ENCODE results near the gene CTNND1.

GRCh38 chr11:57785072-57785471, 23.5 kb downstream of the CTNND1 start:
- no peak for TF ChIP-seq POLR2AphosphoS5 (IDR thresholded peaks at IDR 0.05)
- TF ChIP-seq CTCF (IDR thresholded peaks at IDR 0.05) = no peak
